Gastroesophageal sphincter (tissue), 3 donors: ENCODE results near the gene PTPN3.

Source experiments
- EP300 ChIP-seq: sonication (generic); formaldehyde crosslinking; IDR thresholded peaks from one replicate; pipeline ENCODE4 v1.6.1; 2017; ENCODE audit warnings: antibody characterized with exemption, mild to moderate bottlenecking
- POLR2A ChIP-seq, 2 donors: fragments of 450-650 bp; IDR thresholded peaks; one replicate each; pipeline ENCODE4 v1.6.1; 2017; ENCODE audit warnings: antibody characterized with exemption in 2 of 2, mild to moderate bottlenecking in 2 of 2, moderate library complexity in 1 of 2
- POLR2AphosphoS5 ChIP-seq: sonication (generic); formaldehyde crosslinking; IDR thresholded peaks from one replicate; pipeline ENCODE4 v1.6.1; 2017; ENCODE audit warnings: antibody characterized with exemption
- TF ChIP-seq, protein P1 (sequence below), 4 experiments: fragments of 200-600 bp in 2 of 4; fragments of 450-650 bp in 2 of 4; sonication (generic) in 1 of 4; IDR thresholded peaks; one replicate each; pipeline ENCODE4 v1.5.1; 2017 to 2019; ENCODE audit warnings: antibody characterized with exemption in 4 of 4, mild to moderate bottlenecking in 2 of 4, moderate library complexity in 2 of 4

DNA sequence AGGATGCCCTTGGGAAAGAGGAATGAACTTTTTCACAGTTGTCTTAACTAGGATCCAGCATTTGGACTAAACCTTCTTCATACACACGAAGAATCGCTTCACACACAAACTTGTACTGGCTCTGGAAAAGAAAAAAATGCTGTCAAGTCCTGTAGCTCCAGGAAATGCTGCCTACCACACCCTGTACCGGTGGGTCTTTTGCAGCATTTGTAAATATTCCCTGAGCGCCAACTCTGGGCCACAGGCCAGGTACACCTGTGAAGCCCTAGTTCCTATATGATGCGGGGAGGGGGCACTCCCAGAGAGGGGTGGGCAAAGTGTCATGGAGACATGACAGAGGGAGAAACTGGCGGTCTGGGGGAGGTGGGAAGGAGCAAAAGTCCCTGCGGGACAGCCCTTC, 118.6 kb downstream of the PTPN3 start:
- TF ChIP-seq, protein P1, sequence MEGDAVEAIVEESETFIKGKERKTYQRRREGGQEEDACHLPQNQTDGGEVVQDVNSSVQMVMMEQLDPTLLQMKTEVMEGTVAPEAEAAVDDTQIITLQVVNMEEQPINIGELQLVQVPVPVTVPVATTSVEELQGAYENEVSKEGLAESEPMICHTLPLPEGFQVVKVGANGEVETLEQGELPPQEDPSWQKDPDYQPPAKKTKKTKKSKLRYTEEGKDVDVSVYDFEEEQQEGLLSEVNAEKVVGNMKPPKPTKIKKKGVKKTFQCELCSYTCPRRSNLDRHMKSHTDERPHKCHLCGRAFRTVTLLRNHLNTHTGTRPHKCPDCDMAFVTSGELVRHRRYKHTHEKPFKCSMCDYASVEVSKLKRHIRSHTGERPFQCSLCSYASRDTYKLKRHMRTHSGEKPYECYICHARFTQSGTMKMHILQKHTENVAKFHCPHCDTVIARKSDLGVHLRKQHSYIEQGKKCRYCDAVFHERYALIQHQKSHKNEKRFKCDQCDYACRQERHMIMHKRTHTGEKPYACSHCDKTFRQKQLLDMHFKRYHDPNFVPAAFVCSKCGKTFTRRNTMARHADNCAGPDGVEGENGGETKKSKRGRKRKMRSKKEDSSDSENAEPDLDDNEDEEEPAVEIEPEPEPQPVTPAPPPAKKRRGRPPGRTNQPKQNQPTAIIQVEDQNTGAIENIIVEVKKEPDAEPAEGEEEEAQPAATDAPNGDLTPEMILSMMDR (IDR thresholded peaks at IDR 0.05), result no peak
- TF ChIP-seq POLR2A (IDR thresholded peaks at IDR 0.05) (no peak), POLR2AphosphoS5 (no peak), EP300 (no peak)
